ENCODE results near the gene GOLT1B.
"Not testable (repeated sequence)": the region's sequence is repeated elsewhere in the genome, so short reads cannot be mapped to it uniquely, and the experiment has no call there.

GOLT1B gene, protein sequence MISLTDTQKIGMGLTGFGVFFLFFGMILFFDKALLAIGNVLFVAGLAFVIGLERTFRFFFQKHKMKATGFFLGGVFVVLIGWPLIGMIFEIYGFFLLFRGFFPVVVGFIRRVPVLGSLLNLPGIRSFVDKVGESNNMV

DNA sequence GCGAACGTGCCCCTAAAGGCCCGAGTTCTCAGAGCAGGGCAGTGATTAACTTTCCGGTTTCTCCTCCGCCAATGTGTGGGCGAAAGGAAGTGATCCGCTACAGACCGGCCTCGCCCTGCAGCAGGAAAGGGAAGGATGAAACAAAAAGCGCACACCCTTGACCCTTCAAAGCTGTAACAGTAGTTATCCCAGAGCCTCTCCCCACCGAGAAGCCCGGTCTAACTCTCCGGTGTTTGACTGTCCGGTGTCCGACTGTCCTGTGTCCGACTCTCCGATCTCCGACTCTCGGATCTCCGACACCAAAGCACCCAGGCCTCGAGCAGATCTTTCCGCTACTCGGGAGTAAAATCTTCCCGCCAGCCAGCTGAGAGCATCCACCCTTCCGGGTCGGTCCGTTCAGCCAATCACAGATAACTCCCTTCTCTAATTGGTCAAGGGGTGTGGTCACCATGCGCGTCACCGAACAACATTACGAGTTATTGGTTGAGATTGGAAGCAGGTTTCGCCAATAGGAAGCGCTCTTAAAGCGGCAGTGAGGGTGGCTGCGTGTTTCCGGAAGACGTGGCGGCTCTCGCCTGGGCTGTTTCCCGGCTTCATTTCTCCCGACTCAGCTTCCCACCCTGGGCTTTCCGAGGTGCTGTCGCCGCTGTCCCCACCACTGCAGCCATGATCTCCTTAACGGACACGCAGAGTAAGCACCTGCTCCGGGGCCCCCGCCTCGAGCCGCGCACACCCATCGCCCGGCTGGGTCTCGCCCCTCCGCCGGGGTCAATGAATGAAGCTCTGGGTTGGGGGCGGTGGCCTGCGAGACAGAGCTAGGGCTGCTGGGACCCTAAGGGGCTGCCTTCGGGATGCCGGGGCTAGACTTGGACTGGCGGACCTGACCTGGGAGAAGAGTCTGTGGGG is at the start of gene GOLT1B, which contains the start of gene RECQL:
Gene GOLT1B (plus strand): TSS at position 532 of the 906 bp plus-strand sequence. CDS start 135 bp downstream, at position 667.
Gene RECQL (minus strand): TSS at position 378 of the 906 bp plus-strand sequence. CDS start 2,065 bp downstream, outside the sequence.
- Histone ChIP-seq H3K9me3 (no peaks in the 10 kb centered on the region), H3K4me1 (ENCODE audit: control insufficient read depth in 1 of 2, insufficient read depth in 1 of 2, low read depth in 1 of 2, low read length in 1 of 2) (peaks cover 22 to 23% of the 10 kb centered on the region in 2 experiments), H3K27ac (peak within 1 kb of the TSS; percentile 87), H3K36me3 (peaks cover 19% of the 10 kb centered on the region), H3K27me3 (no peaks in the 10 kb centered on the region), H3K4me3 (ENCODE audit: low read depth in 1 of 2, low read length in 1 of 2) (peak within 1 kb of the TSS; percentile 73 to 87)
- TF ChIP-seq, protein P1, sequence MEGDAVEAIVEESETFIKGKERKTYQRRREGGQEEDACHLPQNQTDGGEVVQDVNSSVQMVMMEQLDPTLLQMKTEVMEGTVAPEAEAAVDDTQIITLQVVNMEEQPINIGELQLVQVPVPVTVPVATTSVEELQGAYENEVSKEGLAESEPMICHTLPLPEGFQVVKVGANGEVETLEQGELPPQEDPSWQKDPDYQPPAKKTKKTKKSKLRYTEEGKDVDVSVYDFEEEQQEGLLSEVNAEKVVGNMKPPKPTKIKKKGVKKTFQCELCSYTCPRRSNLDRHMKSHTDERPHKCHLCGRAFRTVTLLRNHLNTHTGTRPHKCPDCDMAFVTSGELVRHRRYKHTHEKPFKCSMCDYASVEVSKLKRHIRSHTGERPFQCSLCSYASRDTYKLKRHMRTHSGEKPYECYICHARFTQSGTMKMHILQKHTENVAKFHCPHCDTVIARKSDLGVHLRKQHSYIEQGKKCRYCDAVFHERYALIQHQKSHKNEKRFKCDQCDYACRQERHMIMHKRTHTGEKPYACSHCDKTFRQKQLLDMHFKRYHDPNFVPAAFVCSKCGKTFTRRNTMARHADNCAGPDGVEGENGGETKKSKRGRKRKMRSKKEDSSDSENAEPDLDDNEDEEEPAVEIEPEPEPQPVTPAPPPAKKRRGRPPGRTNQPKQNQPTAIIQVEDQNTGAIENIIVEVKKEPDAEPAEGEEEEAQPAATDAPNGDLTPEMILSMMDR (IDR thresholded peaks at IDR 0.05): peak; percentile 24

- Histone ChIP-seq H3K27ac (no peak overlapping the region), H3K4me3 (ENCODE audit: low read depth in 1 of 2, low read length in 1 of 2) (no peak overlapping the region), H3K9me3 (no peaks in the 10 kb centered on the region), H3K36me3 (peaks cover 69% of the 10 kb centered on the region), H3K4me1 (ENCODE audit: control insufficient read depth in 1 of 2, insufficient read depth in 1 of 2, low read depth in 1 of 2, low read length in 1 of 2) (no peaks in the 10 kb centered on the region), H3K27me3 (no peaks in the 10 kb centered on the region)
- TF ChIP-seq, protein P1 (IDR thresholded peaks at IDR 0.05): no peak
Measured at GRCh38 chr12:21453312-21453852, 48.2 kb upstream of the GOLT1B start.

DNA sequence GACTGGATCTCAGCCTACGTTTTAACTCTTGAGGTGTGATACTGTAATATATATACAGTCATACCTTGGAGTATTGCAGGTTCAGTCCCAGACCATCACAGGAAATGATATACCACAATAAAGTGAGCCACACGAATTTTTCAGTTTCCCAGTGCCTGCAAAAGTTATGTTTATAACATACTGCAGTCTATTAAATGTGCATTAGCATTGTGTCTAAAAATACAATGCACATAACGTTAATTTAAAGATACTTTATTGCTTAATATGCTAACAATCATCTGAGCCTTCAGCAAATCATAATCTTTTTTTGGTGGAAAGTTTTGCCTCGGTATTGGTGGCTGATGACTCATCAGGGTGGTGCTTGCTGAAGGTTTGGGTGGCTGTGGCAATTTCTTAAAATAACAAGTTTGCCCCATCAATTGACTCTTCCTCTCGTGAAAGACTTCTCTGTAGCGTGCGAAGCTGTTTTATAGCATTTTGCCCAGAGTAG is 45.3 kb upstream of the GOLT1B start:
- Histone ChIP-seq H3K36me3 (peaks cover 64% of the 10 kb centered on the region), H3K9me3 (no peaks in the 10 kb centered on the region), H3K4me1 (ENCODE audit: control insufficient read depth in 1 of 2, insufficient read depth in 1 of 2, low read depth in 1 of 2, low read length in 1 of 2) (no peaks in the 10 kb centered on the region), H3K4me3 (ENCODE audit: low read depth in 1 of 2, low read length in 1 of 2) (no peak overlapping the region), H3K27ac (no peak overlapping the region), H3K27me3 (no peaks in the 10 kb centered on the region)
- TF ChIP-seq, protein P1 (IDR thresholded peaks at IDR 0.05): no peak

- Histone ChIP-seq H3K4me1 (ENCODE audit: control insufficient read depth in 1 of 2, insufficient read depth in 1 of 2, low read depth in 1 of 2, low read length in 1 of 2) (no peaks in the 10 kb centered on the region), H3K27ac (no peak overlapping the region), H3K9me3 (no peaks in the 10 kb centered on the region), H3K4me3 (ENCODE audit: low read depth in 1 of 2, low read length in 1 of 2) (no peak overlapping the region), H3K36me3 (peaks cover 80% of the 10 kb centered on the region), H3K27me3 (no peaks in the 10 kb centered on the region)
- TF ChIP-seq, protein P1 (IDR thresholded peaks at IDR 0.05): no peak
Measured at GRCh38 chr12:21459474-21459873, 42.1 kb upstream of the GOLT1B start.

- H3K36me3 ChIP-seq: peaks cover 75% of the 10 kb centered on the region
- not testable (repeated sequence) for H3K4me3 ChIP-seq (ENCODE audit: low read depth in 1 of 2, low read length in 1 of 2); H3K27me3 ChIP-seq; H3K9me3 ChIP-seq; H3K27ac ChIP-seq; H3K4me1 ChIP-seq (ENCODE audit: control insufficient read depth in 1 of 2, insufficient read depth in 1 of 2, low read depth in 1 of 2, low read length in 1 of 2)
Measured at GRCh38 chr12:21467334-21467733, 34.3 kb upstream of the GOLT1B start.
